CD4-positive, alpha-beta T cell (primary cell): Measurements from ENCODE around the gene PUDP. TPM values are rescaled to one million over a fixed set of nuclear protein-coding genes. Genes with fewer than 3 reads are reported as not detected.
A peak's percentile ranks its signal among the peaks of the same experiment; 100 is the strongest.

Experiments
- ATAC-seq: fragments of 200-7000 bp; cut with Tn5 transposase; one replicate; pipeline ENCODE4 v1.10.0; 2022; ENCODE audit warnings: mild to moderate bottlenecking; ENCODE audit not compliant: poor library complexity
- CTCF ChIA-PET: fragments of 350-600 bp; sonication (Branson Sonifier 250); formaldehyde crosslinking; loops from one replicate; lab custom pipeline; 2021; ENCODE audit warnings: antibody characterized with exemption, inconsistent platforms; lab: Charles Lee
- POLR2A ChIA-PET: fragments of 350-600 bp; sonication (Branson Sonifier 250); formaldehyde crosslinking; loops from one replicate; lab custom pipeline; 2021; ENCODE audit warnings: antibody characterized with exemption, inconsistent platforms; lab: Charles Lee
- DNase-seq, 14 experiments: peaks; one replicate each; pipeline ENCODE4 v3.0.0-alpha.2; 2013 to 2020; ENCODE audit warnings: mixed read lengths in 2 of 14
- H3K27ac ChIP-seq, 2 donors: one replicate each; pipeline versions ENCODE4 v1.5.1 to v1.7.0; 2013; ENCODE audit warnings: low read length in 2 of 2, low read depth in 1 of 2, mild to moderate bottlenecking in 1 of 2
- H3K27me3 ChIP-seq, 2 experiments: 1 replicate in 1 of 2; 2 replicates in 1 of 2; pipeline versions ENCODE4 v1.6.1 to v1.7.0; 2013; ENCODE audit warnings: low read length in 2 of 2, control low read depth in 1 of 2, mild to moderate bottlenecking in 1 of 2, moderate library complexity in 1 of 2; ENCODE audit not compliant: insufficient read depth in 2 of 2, control insufficient read depth in 1 of 2
- H3K36me3 ChIP-seq: one replicate; pipeline ENCODE4 v1.6.1; 2013; ENCODE audit warnings: low read length, control low read depth; ENCODE audit not compliant: insufficient read depth
- H3K4me1 ChIP-seq: one replicate; pipeline ENCODE4 v1.6.1; 2013; ENCODE audit warnings: low read length, control low read depth; ENCODE audit not compliant: insufficient read depth
- H3K4me3 ChIP-seq: one replicate; pipeline ENCODE4 v1.5.1; 2013; ENCODE audit warnings: mild to moderate bottlenecking, low read length, moderate library complexity
- H3K9me3 ChIP-seq, 2 experiments: 1 replicate in 1 of 2; 2 replicates in 1 of 2; pipeline versions ENCODE4 v1.6.1 to v1.7.0; 2013; ENCODE audit warnings: low read length in 2 of 2, mild to moderate bottlenecking in 2 of 2, control low read depth in 1 of 2, moderate library complexity in 1 of 2; ENCODE audit not compliant: control insufficient read depth in 1 of 2, insufficient read depth in 1 of 2
- H3K27ac Mint-ChIP-seq: one replicate; pipeline ENCODE4 v1.8.0; 2020; ENCODE audit warnings: mixed read lengths
- H3K27me3 Mint-ChIP-seq: one replicate; pipeline ENCODE4 v1.8.0; 2021; ENCODE audit warnings: mixed read lengths
- H3K36me3 Mint-ChIP-seq: one replicate; pipeline ENCODE4 v1.8.0; 2021; ENCODE audit warnings: low read depth, mixed read lengths
- H3K4me1 Mint-ChIP-seq: one replicate; pipeline ENCODE4 v1.8.0; 2021; ENCODE audit warnings: low read depth, mixed read lengths
- H3K4me3 Mint-ChIP-seq: one replicate; pipeline ENCODE4 v1.8.0; 2020; ENCODE audit warnings: mild to moderate bottlenecking, mixed read lengths
- H3K9me3 Mint-ChIP-seq: one replicate; pipeline ENCODE4 v1.8.0; 2020; ENCODE audit warnings: mixed read lengths
- CTCF ChIP-seq: fragments of 200-600 bp; IDR thresholded peaks from one replicate; pipeline ENCODE4 v1.8.0; 2022; ENCODE audit warnings: antibody characterized with exemption, mild to moderate bottlenecking
- intact Hi-C, 2 experiments: fragments of 100-400 bp; cut with DNase I in 1 of 2; cut with micrococcal nuclease in 1 of 2; formaldehyde crosslinking; loops; one replicate each; pipeline versions ENCODE4 v1.15.1 to v1.9.0; 2023 to 2025; cut with DNase I, micrococcal nuclease
- total RNA-seq, 174 experiments: library from RNA in 2 of 174; stranded (reverse) in 2 of 174; gene quantifications; one replicate each; pipeline ENCODE4 v1.2.3 and lab custom pipeline; 2021 to 2026

PUDP gene
- total RNA-seq, 2 experiments from 2014 or later: 3.2 to 3.5 TPM

DNA sequence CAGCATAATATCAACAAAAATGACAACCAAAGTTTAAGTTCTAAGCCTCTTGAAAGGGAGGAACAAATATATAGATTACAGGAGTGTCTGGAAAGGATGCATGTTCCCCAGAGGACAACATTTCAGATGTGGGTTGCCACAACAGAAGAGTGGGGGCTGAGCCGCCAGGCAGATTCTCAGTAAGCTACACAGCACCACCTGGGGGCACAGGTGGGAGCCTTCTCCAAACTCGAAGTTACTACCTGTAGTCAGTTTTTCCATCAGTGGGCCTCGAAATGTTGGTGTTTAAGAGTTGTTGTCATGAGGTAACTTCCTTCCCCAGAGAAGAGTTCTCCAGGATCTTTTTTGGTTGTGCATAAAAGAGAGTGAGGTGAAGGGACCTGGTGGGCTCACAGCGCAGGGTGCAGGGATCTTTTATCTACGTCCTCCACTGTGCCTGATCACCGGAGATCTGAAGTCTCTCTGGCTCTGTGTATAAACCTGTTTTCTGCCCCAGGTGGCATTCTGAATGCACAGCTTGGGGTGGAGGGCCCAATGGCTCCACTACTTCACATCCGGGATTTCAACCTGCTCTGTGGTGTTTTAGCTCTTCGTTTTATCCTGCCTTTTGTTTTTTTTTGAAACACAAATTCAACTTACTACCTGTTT is 58.9 kb downstream of the PUDP start:
- Histone ChIP-seq H3K4me3 (no peak overlapping the region), H3K27ac (no peak overlapping the region), H3K4me1 (peaks cover 22% of the 10 kb centered on the region), H3K27me3 (no peaks in the 10 kb centered on the region), H3K9me3 (no peaks in the 10 kb centered on the region), H3K36me3 (no peaks in the 10 kb centered on the region)
- ATAC-seq (peak; percentile 59), DNase-seq (peak; percentile 5 to 74 (median 40))
- intact Hi-C loops: loop anchor here in 1 of 2 experiments (5.0 kb wide), 2 partner anchors 53 to 1067 kb away; no protein-coding TSS in a partner anchor
- no peaks in the 10 kb centered on the region for H3K36me3 Mint-ChIP-seq
- H3K27ac Mint-ChIP-seq: peak overlapping the region; percentile 24
- H3K4me3 Mint-ChIP-seq: peak overlapping the region; percentile 16
- H3K27me3 Mint-ChIP-seq: no peaks in the 10 kb centered on the region
- peaks cover 47% of the 10 kb centered on the region for H3K4me1 Mint-ChIP-seq
- TF ChIP-seq CTCF: peak; percentile 59
- POLR2A ChIA-PET: no interaction called here
- CTCF ChIA-PET: interaction anchor here (1.4 kb wide), 1 partner anchor 8 kb away, joined by 3 read pairs; no protein-coding TSS in a partner anchor
- H3K9me3 Mint-ChIP-seq: no peaks in the 10 kb centered on the region

DNA sequence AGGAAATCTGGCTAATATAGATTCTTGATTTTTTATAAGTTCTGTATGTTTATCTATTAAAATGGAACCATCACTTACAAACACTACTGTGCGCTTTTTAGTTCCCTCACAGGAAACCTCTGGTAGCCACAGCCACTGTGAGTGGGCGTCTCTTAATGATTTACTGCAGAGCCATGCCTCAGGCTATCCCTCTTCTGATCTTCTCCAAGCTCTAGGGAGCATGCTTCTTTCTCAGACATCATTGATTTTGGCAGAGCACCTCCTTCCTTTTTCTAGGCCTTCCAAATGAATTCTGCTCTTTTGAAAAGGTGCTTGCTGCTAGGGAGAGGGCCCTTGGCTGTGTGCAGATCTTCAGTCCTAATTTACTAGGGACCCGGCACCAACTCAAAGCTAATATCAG is 61.6 kb downstream of the PUDP start:
- Mint-ChIP-seq H3K9me3 (no peaks in the 10 kb centered on the region), H3K36me3 (no peaks in the 10 kb centered on the region), H3K27me3 (no peaks in the 10 kb centered on the region), H3K4me1 (peaks cover 65% of the 10 kb centered on the region), H3K4me3 (no peak overlapping the region), H3K27ac (peak overlapping the region; percentile 25)
- H3K27me3 ChIP-seq: no peaks in the 10 kb centered on the region
- no peaks in the 10 kb centered on the region for H3K36me3 ChIP-seq
- ChIA-PET POLR2A (no interaction called here), CTCF (no interaction called here)
- no peak overlapping the region for H3K4me3 ChIP-seq
- H3K4me1 ChIP-seq: peaks cover 40% of the 10 kb centered on the region
- no peak for ATAC-seq
- no peak overlapping the region for H3K27ac ChIP-seq
- no peak for TF ChIP-seq CTCF
- intact Hi-C loops: loop anchor here in 1 of 2 experiments (5.0 kb wide), 2 partner anchors 56 to 1064 kb away; no protein-coding TSS in a partner anchor
- no peaks in the 10 kb centered on the region for H3K9me3 ChIP-seq
- no peak for DNase-seq

GRCh38 chrX:7085879-7086278 is 62.1 kb downstream of the PUDP start:
- H3K36me3 ChIP-seq: no peaks in the 10 kb centered on the region
- peaks cover 65% of the 10 kb centered on the region for H3K4me1 Mint-ChIP-seq
- ATAC-seq (no peak), DNase-seq (no peak)
- no peaks in the 10 kb centered on the region for H3K27me3 ChIP-seq
- H3K9me3 Mint-ChIP-seq: no peaks in the 10 kb centered on the region
- TF ChIP-seq CTCF: no peak
- POLR2A ChIA-PET: interaction anchor here (0.6 kb wide), 1 partner anchor 56 kb away, joined by 3 read pairs; no protein-coding TSS in a partner anchor
- no peaks in the 10 kb centered on the region for H3K9me3 ChIP-seq
- intact Hi-C loops: loop anchor here in 1 of 2 experiments (5.0 kb wide), 2 partner anchors 56 to 1064 kb away; no protein-coding TSS in a partner anchor
- no peak overlapping the region for H3K4me3 ChIP-seq
- CTCF ChIA-PET: no interaction called here
- H3K27me3 Mint-ChIP-seq: no peaks in the 10 kb centered on the region
- H3K4me3 Mint-ChIP-seq: peak overlapping the region; percentile 35
- H3K36me3 Mint-ChIP-seq: no peaks in the 10 kb centered on the region
- H3K27ac ChIP-seq: no peak overlapping the region
- H3K4me1 ChIP-seq: peaks cover 40% of the 10 kb centered on the region
- peak overlapping the region; percentile 25 for H3K27ac Mint-ChIP-seq
